GM12878 (cell line): ENCODE results near the gene IQCH. TPM values are rescaled to one million over a fixed set of nuclear protein-coding genes. Genes with fewer than 3 reads are reported as not detected.

Source experiments
- ATAC-seq: fragments of 200-7000 bp; cut with Tn5 transposase; 3 replicates; pipeline ENCODE4 v1.9.1; 2020; ENCODE audit warnings: mild to moderate bottlenecking, moderate library complexity
- BruUV-seq: library from RNA; stranded (reverse); fragments of 400-500 nt; replicated peaks from 2 replicates; lab custom pipeline; 2021; lab: Mats Ljungman, UMichigan
- CTCF ChIA-PET: fragments of 300-600 bp; sonication (Branson Sonifier 250); formaldehyde crosslinking; extraction: SDS; loops from one replicate; lab custom pipeline; 2021; ENCODE audit warnings: inconsistent platforms; lab: Yijun Ruan, JAX
- POLR2A ChIA-PET: fragments of 350-600 bp; formaldehyde crosslinking; extraction: SDS; loops from one replicate; lab custom pipeline; 2021; ENCODE audit warnings: inconsistent platforms; lab: Charles Lee
- RAD21 ChIA-PET: fragments of 300-600 bp; sonication (Branson Sonifier 250); formaldehyde crosslinking; loops from one replicate; lab custom pipeline; 2023; ENCODE audit warnings: antibody characterized with exemption; ENCODE audit not compliant: unreplicated experiment; lab: Charles Lee
- SMC1A ChIA-PET: fragments of 300-600 bp; sonication (Branson Sonifier 250); formaldehyde crosslinking; loops from one replicate; lab custom pipeline; 2023; ENCODE audit not compliant: unreplicated experiment, uncharacterized antibody; lab: Charles Lee
- DNase-seq: peaks from one replicate; pipeline ENCODE4 v3.0.0-alpha.2; 2011; ENCODE audit warnings: low read depth, low spot score
- FAIRE-seq: peaks from 3 replicates; lab custom pipeline; 2011; peaks lifted over from hg19 to GRCh38; lab: Jason Lieb, UNC
- H2AFZ ChIP-seq: 2 replicates; pipeline ENCODE4 v1.6.0; 2011; ENCODE audit warnings: low read depth, low read length, control low read depth; ENCODE audit not compliant: control insufficient read depth
- H3K27ac ChIP-seq: 2 replicates; pipeline ENCODE4 v1.5.1; 2011; ENCODE audit warnings: control low read depth; ENCODE audit not compliant: control insufficient read depth, insufficient read depth
- H3K27me3 ChIP-seq, 2 experiments: replicated peaks in 1 of 2; 2 replicates each; pipeline versions ENCODE4 v1.6.0 to v1.6.1; 2011; ENCODE audit warnings: low read length in 1 of 2; ENCODE audit not compliant: control insufficient read depth in 2 of 2, insufficient read depth in 2 of 2
- H3K36me3 ChIP-seq, 2 experiments: 2 replicates each; pipeline ENCODE4 v1.5.1; 2011; ENCODE audit warnings: low read length in 1 of 2; ENCODE audit not compliant: control insufficient read depth in 2 of 2, insufficient read depth in 2 of 2
- H3K4me1 ChIP-seq: 2 replicates; pipeline ENCODE4 v1.6.1; 2011; ENCODE audit warnings: mild to moderate bottlenecking, low read length, moderate library complexity, mixed read lengths; ENCODE audit not compliant: control insufficient read depth, insufficient read depth
- H3K4me2 ChIP-seq: 2 replicates; pipeline ENCODE4 v1.6.0; 2011; ENCODE audit warnings: control low read depth; ENCODE audit not compliant: control insufficient read depth, insufficient read depth
- H3K4me3 ChIP-seq: fragments of 200-600 bp; sonication (generic); 2 replicates; pipeline ENCODE4 v1.5.1; 2016
- H3K79me2 ChIP-seq: 2 replicates; pipeline ENCODE4 v1.6.0; 2011; ENCODE audit warnings: low read length; ENCODE audit not compliant: control insufficient read depth, insufficient read depth
- H3K9ac ChIP-seq: 2 replicates; pipeline ENCODE4 v1.8.0; 2011; ENCODE audit warnings: low read length, control low read depth, mixed read lengths; ENCODE audit not compliant: control insufficient read depth, insufficient read depth
- H3K9me3 ChIP-seq: replicated peaks from 3 replicates; pipeline ENCODE4 v1.5.1; 2011; ENCODE audit warnings: mild to moderate bottlenecking, low read length; ENCODE audit not compliant: control insufficient read depth, insufficient read depth
- H4K20me1 ChIP-seq: 2 replicates; pipeline ENCODE4 v1.6.0; 2011; ENCODE audit not compliant: control insufficient read depth, insufficient read depth
- BCL3 ChIP-seq: IDR thresholded peaks from 2 replicates; pipeline ENCODE4 v1.6.1; 2011; ENCODE audit warnings: borderline replicate concordance, low read depth, mild to moderate bottlenecking, moderate library complexity, low read length; ENCODE audit not compliant: insufficient read depth, poor library complexity, severe bottlenecking
- E2F4 ChIP-seq: IDR thresholded peaks from 2 replicates; pipeline ENCODE4 v1.6.1; 2012; ENCODE audit warnings: low read depth, low read length, improper control_type of control experiment
- EZH2 ChIP-seq: IDR thresholded peaks from 2 replicates; pipeline ENCODE4 v1.6.1; 2012; ENCODE audit warnings: low read depth, mild to moderate bottlenecking, control low read depth, inconsistent platforms, low read length, borderline replicate concordance; ENCODE audit not compliant: control insufficient read depth
- IKZF2 ChIP-seq, 2 experiments: fragments of 450-650 bp; IDR thresholded peaks; 2 replicates each; pipeline ENCODE4 v1.6.1; 2017; ENCODE audit warnings: mild to moderate bottlenecking in 2 of 2, moderate library complexity in 2 of 2
- KDM1A ChIP-seq: fragments of 200-600 bp; sonication (generic); IDR thresholded peaks from 2 replicates; pipeline ENCODE4 v1.6.1; 2016; ENCODE audit warnings: borderline replicate concordance
- PRDM15 ChIP-seq: fragments of 450-650 bp; formaldehyde crosslinking; IDR thresholded peaks from 2 replicates; pipeline ENCODE4 v1.4.0; 2020; ENCODE audit warnings: mild to moderate bottlenecking, moderate library complexity
- YY1 ChIP-seq: IDR thresholded peaks from 2 replicates; pipeline ENCODE4 v1.6.1; 2011; ENCODE audit warnings: low read depth, mild to moderate bottlenecking, low read length
- ZBTB4 ChIP-seq: fragments of 450-650 bp; formaldehyde crosslinking; IDR thresholded peaks from 2 replicates; pipeline ENCODE4 v1.4.0; 2022; ENCODE audit warnings: mild to moderate bottlenecking, moderate library complexity
- ZBTB40 ChIP-seq: fragments of 450-650 bp; IDR thresholded peaks from 2 replicates; pipeline ENCODE4 v1.6.1; 2016; ENCODE audit warnings: mild to moderate bottlenecking, moderate library complexity, borderline replicate concordance
- WGBS: methylation state at CpG from one replicate; pipeline ENCODE4 v1.1.6; 2016; ENCODE audit warnings: low lambda C conversion rate; ENCODE audit not compliant: insufficient replicate concordance, insufficient coverage; ENCODE audit errors: missing lambda C conversion rate; 5-methylcytosine and 5-hydroxymethylcytosine counted together
- in situ Hi-C: fragments of 300-500 bp; cut with MboI; formaldehyde crosslinking; loops from 9 replicates; pipeline ENCODE4 v1.14.3; 2018; ENCODE audit warnings: mixed read lengths
- intact Hi-C: fragments of 100-400 bp; cut with micrococcal nuclease; formaldehyde crosslinking; loops from one replicate; pipeline ENCODE4 v1.14.2; 2022; ENCODE audit not compliant: unreplicated experiment
- polyA plus RNA-seq, 11 experiments: library from polyadenylated mRNA; depleted of rRNA in 4 of 11; unstranded in 6 of 11; stranded (reverse) in 5 of 11; fragments of >200 nt; fragmentation: Nextera tagmentation in 4 of 11; fragmentation: Illumina TruSeq in 1 of 11; extraction: Ambion mirVana in 4 of 11; extraction: Trizol in 1 of 11; gene quantifications; 1 replicate in 1 of 11; 2 replicates in 10 of 11; pipeline versions ENCODE4 v1.2.1 to v1.2.3, GENCODE V29; 2011 to 2016; ENCODE audit warnings: inconsistent platforms in 2 of 11, missing spikeins in 2 of 11, low read depth in 1 of 11
- total RNA-seq, 4 experiments: library from RNA; depleted of rRNA in 3 of 4; stranded (reverse); fragments of >200 nt in 3 of 4; fragmentation: Illumina TruSeq in 1 of 4; extraction: Trizol in 1 of 4; gene quantifications; 2 replicates each; pipeline versions ENCODE4 v1.2.1 to v1.2.3, GENCODE V29; 2013 to 2021

Gene IQCH
- total and polyA plus RNA-seq, 10 of the 15 experiments (the other 5 are each of a cell fraction or from before 2014, with no cell fraction given): 0.29 to 1.3 (median 0.99) TPM

- intact Hi-C loops: no loop called here
Measured at GRCh38 chr15:67379530-67379929, 124.9 kb downstream of the IQCH start.

More at GRCh38 chr15:67379530-67379929, 124.9 kb downstream of the IQCH start:
- no peak overlapping the region for H3K4me3 ChIP-seq
- H3K4me2 ChIP-seq: no peak overlapping the region
- no peaks in the 10 kb centered on the region for H3K36me3 ChIP-seq
- ATAC-seq (no peak), FAIRE-seq (no peak)
- RAD21 ChIA-PET: no interaction called here
- H4K20me1 ChIP-seq: no peaks in the 10 kb centered on the region
- POLR2A ChIA-PET: no interaction called here
- SMC1A ChIA-PET: no interaction called here
- H3K9ac ChIP-seq: no peak overlapping the region
- H3K9me3 ChIP-seq: no peaks in the 10 kb centered on the region
- H3K27me3 ChIP-seq: no peaks in the 10 kb centered on the region; a peak in 1 of 4 replicates
- H3K4me1 ChIP-seq: no peaks in the 10 kb centered on the region
- in situ Hi-C loops: no loop called here
- 25% methylated on average over 3 of the region's 3 CpGs for WGBS
- H3K79me2 ChIP-seq: no peaks in the 10 kb centered on the region
- no peak overlapping the region for H3K27ac ChIP-seq
- TF ChIP-seq ZBTB40 (no peak), BCL3 (no peak), KDM1A (no peak), YY1 (0 out of 2 replicates have a peak, but pooled peaks have one; percentile 53), PRDM15 (CRISPR knock-in tag) (no peak), ZBTB4 (CRISPR knock-in tag) (no peak), E2F4 (no peak), IKZF2 (IDR thresholded peaks at IDR 0.05) (no peak), EZH2 (no peak)
- TF ChIP-seq, all 136 proteins: peak for 1
- BruUV-seq: no TSS peak
- no peak overlapping the region for H2AFZ ChIP-seq
- CTCF ChIA-PET: no interaction called here
- no peak for DNase-seq
